Measurements from ENCODE around the gene LBHD2. TPM values are rescaled to one million over a fixed set of nuclear protein-coding genes. Genes with fewer than 3 reads are reported as not detected.

LBHD2 gene
- total and polyA plus RNA-seq, 2 experiments from 2014 or later, result not detected

DNA sequence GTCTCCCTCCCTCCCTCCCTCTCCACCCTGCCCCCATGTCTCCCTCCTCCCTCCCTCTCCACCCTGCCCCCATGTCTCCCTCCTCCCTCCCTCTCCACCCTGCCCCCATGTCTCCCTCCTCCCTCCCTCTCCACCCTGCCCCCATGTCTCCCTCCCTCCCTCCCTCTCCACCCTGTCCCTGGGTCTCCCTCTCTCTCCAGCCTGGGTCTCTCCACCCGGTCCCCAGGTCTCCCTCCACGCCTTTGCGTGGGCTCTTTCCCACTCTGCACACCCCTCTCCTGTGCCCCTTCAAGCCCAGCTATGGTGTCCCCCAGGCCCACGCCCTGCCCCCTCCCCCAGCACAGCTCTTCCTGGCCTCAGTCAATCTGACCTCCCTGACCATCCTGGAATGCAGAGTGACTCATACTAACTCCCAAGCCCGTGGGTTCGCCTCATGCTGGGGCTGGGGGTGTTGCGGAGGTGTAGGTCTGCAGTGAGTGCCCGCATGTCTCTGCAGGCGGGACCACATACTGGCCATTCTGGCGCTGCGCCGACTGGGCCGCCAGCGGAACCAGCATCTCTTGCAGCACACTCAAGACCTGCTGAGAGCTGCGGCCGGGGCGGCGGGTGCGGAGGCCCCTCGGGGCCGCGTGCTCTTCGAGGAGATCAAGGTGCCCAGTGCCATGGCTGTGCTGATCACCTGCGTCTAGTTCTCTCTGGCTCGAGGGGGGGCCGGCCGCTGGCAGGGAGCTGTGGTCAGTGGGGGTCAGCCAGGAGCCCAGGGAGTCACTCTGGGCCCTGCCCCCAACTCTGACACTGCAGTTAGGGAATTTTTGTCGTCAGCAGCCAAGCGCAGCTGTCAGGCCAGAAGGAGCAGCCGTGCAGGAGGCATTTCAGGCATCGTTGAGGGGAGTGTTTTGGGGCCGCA, 25.8 kb downstream of the LBHD2 start (continued):
- TF ChIP-seq, protein P1, sequence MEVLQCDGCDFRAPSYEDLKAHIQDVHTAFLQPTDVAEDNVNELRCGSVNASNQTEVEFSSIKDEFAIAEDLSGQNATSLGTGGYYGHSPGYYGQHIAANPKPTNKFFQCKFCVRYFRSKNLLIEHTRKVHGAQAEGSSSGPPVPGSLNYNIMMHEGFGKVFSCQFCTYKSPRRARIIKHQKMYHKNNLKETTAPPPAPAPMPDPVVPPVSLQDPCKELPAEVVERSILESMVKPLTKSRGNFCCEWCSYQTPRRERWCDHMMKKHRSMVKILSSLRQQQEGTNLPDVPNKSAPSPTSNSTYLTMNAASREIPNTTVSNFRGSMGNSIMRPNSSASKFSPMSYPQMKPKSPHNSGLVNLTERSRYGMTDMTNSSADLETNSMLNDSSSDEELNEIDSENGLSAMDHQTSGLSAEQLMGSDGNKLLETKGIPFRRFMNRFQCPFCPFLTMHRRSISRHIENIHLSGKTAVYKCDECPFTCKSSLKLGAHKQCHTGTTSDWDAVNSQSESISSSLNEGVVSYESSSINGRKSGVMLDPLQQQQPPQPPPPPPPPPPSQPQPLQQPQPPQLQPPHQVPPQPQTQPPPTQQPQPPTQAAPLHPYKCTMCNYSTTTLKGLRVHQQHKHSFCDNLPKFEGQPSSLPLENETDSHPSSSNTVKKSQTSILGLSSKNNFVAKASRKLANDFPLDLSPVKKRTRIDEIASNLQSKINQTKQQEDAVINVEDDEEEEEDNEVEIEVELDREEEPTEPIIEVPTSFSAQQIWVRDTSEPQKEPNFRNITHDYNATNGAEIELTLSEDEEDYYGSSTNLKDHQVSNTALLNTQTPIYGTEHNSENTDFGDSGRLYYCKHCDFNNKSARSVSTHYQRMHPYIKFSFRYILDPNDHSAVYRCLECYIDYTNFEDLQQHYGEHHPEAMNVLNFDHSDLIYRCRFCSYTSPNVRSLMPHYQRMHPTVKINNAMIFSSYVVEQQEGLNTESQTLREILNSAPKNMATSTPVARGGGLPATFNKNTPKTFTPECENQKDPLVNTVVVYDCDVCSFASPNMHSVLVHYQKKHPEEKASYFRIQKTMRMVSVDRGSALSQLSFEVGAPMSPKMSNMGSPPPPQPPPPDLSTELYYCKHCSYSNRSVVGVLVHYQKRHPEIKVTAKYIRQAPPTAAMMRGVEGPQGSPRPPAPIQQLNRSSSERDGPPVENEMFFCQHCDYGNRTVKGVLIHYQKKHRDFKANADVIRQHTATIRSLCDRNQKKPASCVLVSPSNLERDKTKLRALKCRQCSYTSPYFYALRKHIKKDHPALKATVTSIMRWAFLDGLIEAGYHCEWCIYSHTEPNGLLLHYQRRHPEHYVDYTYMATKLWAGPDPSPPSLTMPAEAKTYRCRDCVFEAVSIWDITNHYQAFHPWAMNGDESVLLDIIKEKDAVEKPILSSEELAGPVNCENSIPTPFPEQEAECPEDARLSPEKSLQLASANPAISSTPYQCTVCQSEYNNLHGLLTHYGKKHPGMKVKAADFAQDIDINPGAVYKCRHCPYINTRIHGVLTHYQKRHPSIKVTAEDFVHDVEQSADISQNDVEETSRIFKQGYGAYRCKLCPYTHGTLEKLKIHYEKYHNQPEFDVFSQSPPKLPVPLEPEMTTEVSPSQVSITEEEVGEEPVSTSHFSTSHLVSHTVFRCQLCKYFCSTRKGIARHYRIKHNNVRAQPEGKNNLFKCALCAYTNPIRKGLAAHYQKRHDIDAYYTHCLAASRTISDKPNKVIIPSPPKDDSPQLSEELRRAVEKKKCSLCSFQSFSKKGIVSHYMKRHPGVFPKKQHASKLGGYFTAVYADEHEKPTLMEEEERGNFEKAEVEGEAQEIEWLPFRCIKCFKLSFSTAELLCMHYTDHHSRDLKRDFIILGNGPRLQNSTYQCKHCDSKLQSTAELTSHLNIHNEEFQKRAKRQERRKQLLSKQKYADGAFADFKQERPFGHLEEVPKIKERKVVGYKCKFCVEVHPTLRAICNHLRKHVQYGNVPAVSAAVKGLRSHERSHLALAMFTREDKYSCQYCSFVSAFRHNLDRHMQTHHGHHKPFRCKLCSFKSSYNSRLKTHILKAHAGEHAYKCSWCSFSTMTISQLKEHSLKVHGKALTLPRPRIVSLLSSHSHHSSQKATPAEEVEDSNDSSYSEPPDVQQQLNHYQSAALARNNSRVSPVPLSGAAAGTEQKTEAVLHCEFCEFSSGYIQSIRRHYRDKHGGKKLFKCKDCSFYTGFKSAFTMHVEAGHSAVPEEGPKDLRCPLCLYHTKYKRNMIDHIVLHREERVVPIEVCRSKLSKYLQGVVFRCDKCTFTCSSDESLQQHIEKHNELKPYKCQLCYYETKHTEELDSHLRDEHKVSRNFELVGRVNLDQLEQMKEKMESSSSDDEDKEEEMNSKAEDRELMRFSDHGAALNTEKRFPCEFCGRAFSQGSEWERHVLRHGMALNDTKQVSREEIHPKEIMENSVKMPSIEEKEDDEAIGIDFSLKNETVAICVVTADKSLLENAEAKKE (CRISPR knock-in tag; IDR thresholded peaks at IDR 0.05), result no peak
- TF ChIP-seq CREB1 (CRISPR knock-in tag; IDR thresholded peaks at IDR 0.05; ENCODE audit: low read depth) (no peak), STAT1 (IDR thresholded peaks at IDR 0.05; ENCODE audit: unreplicated experiment) (no peak), NANOG (IDR thresholded peaks at IDR 0.05; ENCODE audit: borderline replicate concordance) (no peak), ZNF114 (CRISPR knock-in tag; IDR thresholded peaks at IDR 0.05) (no peak), ZNF331 (CRISPR knock-in tag; IDR thresholded peaks at IDR 0.05; ENCODE audit: low read depth) (no peak), EZH2 (IDR thresholded peaks at IDR 0.05; ENCODE audit: low read depth, unreplicated experiment) (no peak)
- TF ChIP-seq, protein P2, sequence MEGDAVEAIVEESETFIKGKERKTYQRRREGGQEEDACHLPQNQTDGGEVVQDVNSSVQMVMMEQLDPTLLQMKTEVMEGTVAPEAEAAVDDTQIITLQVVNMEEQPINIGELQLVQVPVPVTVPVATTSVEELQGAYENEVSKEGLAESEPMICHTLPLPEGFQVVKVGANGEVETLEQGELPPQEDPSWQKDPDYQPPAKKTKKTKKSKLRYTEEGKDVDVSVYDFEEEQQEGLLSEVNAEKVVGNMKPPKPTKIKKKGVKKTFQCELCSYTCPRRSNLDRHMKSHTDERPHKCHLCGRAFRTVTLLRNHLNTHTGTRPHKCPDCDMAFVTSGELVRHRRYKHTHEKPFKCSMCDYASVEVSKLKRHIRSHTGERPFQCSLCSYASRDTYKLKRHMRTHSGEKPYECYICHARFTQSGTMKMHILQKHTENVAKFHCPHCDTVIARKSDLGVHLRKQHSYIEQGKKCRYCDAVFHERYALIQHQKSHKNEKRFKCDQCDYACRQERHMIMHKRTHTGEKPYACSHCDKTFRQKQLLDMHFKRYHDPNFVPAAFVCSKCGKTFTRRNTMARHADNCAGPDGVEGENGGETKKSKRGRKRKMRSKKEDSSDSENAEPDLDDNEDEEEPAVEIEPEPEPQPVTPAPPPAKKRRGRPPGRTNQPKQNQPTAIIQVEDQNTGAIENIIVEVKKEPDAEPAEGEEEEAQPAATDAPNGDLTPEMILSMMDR (conservative IDR thresholded peaks at IDR 0.05; ENCODE audit: low read depth in 2 of 2), result no peak

Data from GM23338 (cell line).